Measurements from ENCODE around the gene FLVCR1.
"Not testable (repeated sequence)": the region's sequence is repeated elsewhere in the genome, so short reads cannot be mapped to it uniquely, and the experiment has no call there.

The FLVCR1 gene

GRCh38 chr1:212860713-212861581, 2.9 kb downstream of the FLVCR1 start:
- no peak for DNase-seq

GRCh38 chr1:212862111-212862690, 4.1 kb downstream of the FLVCR1 start:
- DNase-seq, result no peak

GRCh38 chr1:212863345-212863744, 5.3 kb downstream of the FLVCR1 start:
- DNase-seq, result not testable (repeated sequence)

GRCh38 chr1:212864201-212864600, 6.1 kb downstream of the FLVCR1 start:
- no peak for DNase-seq

GRCh38 chr1:212867192-212867591, 9.1 kb downstream of the FLVCR1 start:
- DNase-seq, result no peak

GRCh38 chr1:212871976-212872375, 13.9 kb downstream of the FLVCR1 start:
- no peak for DNase-seq

GRCh38 chr1:212873518-212873917, 15.4 kb downstream of the FLVCR1 start:
- no peak for DNase-seq

GRCh38 chr1:212878418-212878817, 20.3 kb downstream of the FLVCR1 start:
- DNase-seq, result no peak

GRCh38 chr1:212879947-212880690, 22.0 kb downstream of the FLVCR1 start:
- DNase-seq, result no peak

GRCh38 chr1:212884592-212884991, 26.5 kb downstream of the FLVCR1 start:
- no peak for DNase-seq

- no peak for DNase-seq
Observed at GRCh38 chr1:212892108-212892507, 34.0 kb downstream of the FLVCR1 start.

- no peak for DNase-seq
Observed at GRCh38 chr1:212899845-212900244, 41.8 kb downstream of the FLVCR1 start.

GRCh38 chr1:212901290-212901689, 43.2 kb downstream of the FLVCR1 start:
- DNase-seq, result no peak

- DNase-seq, result no peak
Observed at GRCh38 chr1:212902054-212902453, 44.0 kb downstream of the FLVCR1 start.

GRCh38 chr1:212903664-212904063, 45.6 kb downstream of the FLVCR1 start:
- DNase-seq, result no peak

GRCh38 chr1:212908071-212908470, 50.0 kb downstream of the FLVCR1 start:
- not testable (repeated sequence) for DNase-seq

GRCh38 chr1:212908971-212909370, 50.9 kb downstream of the FLVCR1 start:
- no peak for DNase-seq

GRCh38 chr1:212909652-212910063, 51.6 kb downstream of the FLVCR1 start:
- no peak for DNase-seq

GRCh38 chr1:212910213-212910612, 52.1 kb downstream of the FLVCR1 start:
- not testable (repeated sequence) for DNase-seq

GRCh38 chr1:212913638-212914037, 55.6 kb downstream of the FLVCR1 start:
- DNase-seq, result not testable (repeated sequence)

GRCh38 chr1:212914110-212914509, 56.0 kb downstream of the FLVCR1 start:
- DNase-seq, result not testable (repeated sequence)

GRCh38 chr1:212914789-212915188, 56.7 kb downstream of the FLVCR1 start:
- no peak for DNase-seq

- DNase-seq, result no peak
Observed at GRCh38 chr1:212915245-212916091, 57.4 kb downstream of the FLVCR1 start.
